ENCODE measurements around the gene LEPROT. TPM values are rescaled to one million over a fixed set of nuclear protein-coding genes. Genes with fewer than 3 reads are reported as not detected.

LEPROT gene
- total RNA-seq, 1 donor from 2014 or later = 86.1 TPM

- no peak for DNase-seq (ENCODE audit: low spot score)
- Mint-ChIP-seq H3K4me1 (ENCODE audit: unreplicated experiment) (peaks cover 10% of the 10 kb centered on the region), H3K9me3 (ENCODE audit: unreplicated experiment) (no peaks in the 10 kb centered on the region), H3K27ac (ENCODE audit: unreplicated experiment) (no peak overlapping the region), H3K4me3 (ENCODE audit: unreplicated experiment) (no peak overlapping the region), H3K36me3 (ENCODE audit: low read depth, unreplicated experiment) (peaks cover 6% of the 10 kb centered on the region), H3K27me3 (ENCODE audit: unreplicated experiment) (peaks cover 3% of the 10 kb centered on the region)
- TF ChIP-seq, protein P1, sequence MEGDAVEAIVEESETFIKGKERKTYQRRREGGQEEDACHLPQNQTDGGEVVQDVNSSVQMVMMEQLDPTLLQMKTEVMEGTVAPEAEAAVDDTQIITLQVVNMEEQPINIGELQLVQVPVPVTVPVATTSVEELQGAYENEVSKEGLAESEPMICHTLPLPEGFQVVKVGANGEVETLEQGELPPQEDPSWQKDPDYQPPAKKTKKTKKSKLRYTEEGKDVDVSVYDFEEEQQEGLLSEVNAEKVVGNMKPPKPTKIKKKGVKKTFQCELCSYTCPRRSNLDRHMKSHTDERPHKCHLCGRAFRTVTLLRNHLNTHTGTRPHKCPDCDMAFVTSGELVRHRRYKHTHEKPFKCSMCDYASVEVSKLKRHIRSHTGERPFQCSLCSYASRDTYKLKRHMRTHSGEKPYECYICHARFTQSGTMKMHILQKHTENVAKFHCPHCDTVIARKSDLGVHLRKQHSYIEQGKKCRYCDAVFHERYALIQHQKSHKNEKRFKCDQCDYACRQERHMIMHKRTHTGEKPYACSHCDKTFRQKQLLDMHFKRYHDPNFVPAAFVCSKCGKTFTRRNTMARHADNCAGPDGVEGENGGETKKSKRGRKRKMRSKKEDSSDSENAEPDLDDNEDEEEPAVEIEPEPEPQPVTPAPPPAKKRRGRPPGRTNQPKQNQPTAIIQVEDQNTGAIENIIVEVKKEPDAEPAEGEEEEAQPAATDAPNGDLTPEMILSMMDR (IDR thresholded peaks at IDR 0.05; ENCODE audit: unreplicated experiment) = no peak
These were observed 2.7 kb upstream of the LEPROT start for GRCh38 chr1:65417729-65418128.

DNA sequence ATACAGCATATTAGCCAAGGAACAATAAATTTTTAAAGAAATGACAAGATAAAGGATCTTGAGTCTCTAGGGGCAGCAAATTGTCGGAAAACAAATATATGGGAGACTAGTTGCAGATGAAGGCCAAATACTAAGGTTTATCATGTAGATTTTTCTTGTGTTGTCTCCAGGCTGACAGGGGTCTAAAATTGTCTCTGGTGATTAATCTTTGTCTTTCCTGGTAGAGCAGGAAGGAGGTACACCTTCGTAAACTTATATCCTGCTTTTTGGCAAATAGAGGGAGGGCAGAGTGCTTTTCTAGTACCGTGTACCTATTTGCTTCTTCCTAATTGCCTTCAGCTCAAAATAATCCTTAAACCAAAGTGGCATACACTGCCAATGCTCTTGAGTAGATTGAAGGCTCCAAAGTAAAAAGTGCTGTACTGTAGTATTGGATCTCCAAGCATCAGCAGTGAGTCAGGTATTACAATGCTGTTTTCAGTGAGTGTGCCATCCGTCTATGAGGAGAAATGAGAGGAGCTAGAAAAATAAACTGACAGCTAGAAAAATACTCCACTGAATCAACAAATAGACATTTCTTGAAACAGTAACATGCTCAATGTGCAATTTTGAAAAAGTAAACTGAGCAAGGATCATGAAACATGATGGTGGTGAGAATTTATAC lies 1.8 kb upstream of the LEPROT start:
- Mint-ChIP-seq H3K4me1 (ENCODE audit: unreplicated experiment) (peaks cover 10% of the 10 kb centered on the region), H3K36me3 (ENCODE audit: low read depth, unreplicated experiment) (peaks cover 6% of the 10 kb centered on the region), H3K4me3 (ENCODE audit: unreplicated experiment) (peak overlapping the region; percentile 92), H3K27me3 (ENCODE audit: unreplicated experiment) (peaks cover 3% of the 10 kb centered on the region), H3K27ac (ENCODE audit: unreplicated experiment) (peak overlapping the region; percentile 15), H3K9me3 (ENCODE audit: unreplicated experiment) (no peaks in the 10 kb centered on the region)
- TF ChIP-seq, protein P1 (IDR thresholded peaks at IDR 0.05; ENCODE audit: unreplicated experiment) = no peak
- DNase-seq (ENCODE audit: low spot score) = no peak

GRCh38 chr1:65419681-65420589 lies 533 bp upstream of the LEPROT start:
- Mint-ChIP-seq H3K9me3 (ENCODE audit: unreplicated experiment) (no peaks in the 10 kb centered on the region), H3K36me3 (ENCODE audit: low read depth, unreplicated experiment) (peaks cover 12% of the 10 kb centered on the region), H3K27ac (ENCODE audit: unreplicated experiment) (peak overlapping the region; percentile 83), H3K27me3 (ENCODE audit: unreplicated experiment) (peaks cover 3% of the 10 kb centered on the region), H3K4me1 (ENCODE audit: unreplicated experiment) (peaks cover 20% of the 10 kb centered on the region), H3K4me3 (ENCODE audit: unreplicated experiment) (peak overlapping the region; percentile 92)
- DNase-seq (ENCODE audit: low spot score) = peak; percentile 98
- TF ChIP-seq, protein P1 (IDR thresholded peaks at IDR 0.05; ENCODE audit: unreplicated experiment) = no peak

GRCh38 chr1:65421351-65422025 lies 1.0 kb downstream of the LEPROT start:
- H3K9me3 Mint-ChIP-seq (ENCODE audit: unreplicated experiment) = no peaks in the 10 kb centered on the region
- peaks cover 5% of the 10 kb centered on the region for H3K27me3 Mint-ChIP-seq (ENCODE audit: unreplicated experiment)

More at GRCh38 chr1:65421351-65422025, 1.0 kb downstream of the LEPROT start:
- DNase-seq (ENCODE audit: low spot score) = no peak
- H3K4me1 Mint-ChIP-seq (ENCODE audit: unreplicated experiment) = peaks cover 33% of the 10 kb centered on the region
- H3K4me3 Mint-ChIP-seq (ENCODE audit: unreplicated experiment) = no peak overlapping the region
- TF ChIP-seq, protein P1 (IDR thresholded peaks at IDR 0.05; ENCODE audit: unreplicated experiment) = no peak
- peaks cover 26% of the 10 kb centered on the region for H3K36me3 Mint-ChIP-seq (ENCODE audit: low read depth, unreplicated experiment)
- H3K27ac Mint-ChIP-seq (ENCODE audit: unreplicated experiment) = no peak overlapping the region
